Lower leg skin (tissue), 3 donors: Measurements from ENCODE around the gene MEI1.

Source experiments
- CTCF ChIP-seq, 3 donors: fragments of 450-650 bp; IDR thresholded peaks; one replicate each; pipeline ENCODE4 v1.5.1; 2016; ENCODE audit warnings: antibody characterized with exemption in 3 of 3, mild to moderate bottlenecking in 3 of 3, moderate library complexity in 2 of 3
- POLR2A ChIP-seq, 2 donors: fragments of 450-650 bp; IDR thresholded peaks; one replicate each; pipeline ENCODE4 v1.6.1; 2016 to 2017; ENCODE audit warnings: antibody characterized with exemption in 2 of 2, mild to moderate bottlenecking in 1 of 2, moderate library complexity in 1 of 2

GRCh38 chr22:41659941-41660340 is 39.4 kb upstream of the MEI1 start:
- TF ChIP-seq CTCF (IDR thresholded peaks at IDR 0.05) (no peak), POLR2A (IDR thresholded peaks at IDR 0.05) (no peak)
